ENCODE measurements around the gene GPR180.

The GPR180 gene

DNA sequence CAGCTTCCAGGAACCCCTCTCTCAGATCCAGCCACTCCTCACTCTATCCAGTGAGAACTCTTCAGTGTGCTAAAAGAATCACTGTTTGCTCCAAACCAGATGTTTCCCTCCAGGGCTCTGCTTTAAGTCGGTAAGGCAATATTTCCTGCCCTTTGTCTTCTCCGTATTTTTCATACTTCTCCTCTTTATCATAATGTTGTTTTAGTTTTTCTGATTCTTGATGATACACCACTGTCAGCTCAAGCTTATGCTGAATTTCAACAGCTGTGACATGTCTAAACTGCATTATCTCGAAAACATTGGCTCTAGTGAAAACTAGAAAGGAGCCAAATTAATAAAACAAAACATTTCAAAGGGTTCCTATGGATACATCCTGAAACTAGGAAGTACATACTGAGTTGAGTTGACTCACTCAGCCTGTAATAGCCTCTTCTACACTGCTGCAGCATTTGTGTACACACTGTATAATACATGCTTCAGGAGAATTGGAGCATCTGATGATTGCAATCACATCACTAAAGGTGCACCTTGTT lies 39.8 kb downstream of the GPR180 start:
- TF ChIP-seq, protein P1, sequence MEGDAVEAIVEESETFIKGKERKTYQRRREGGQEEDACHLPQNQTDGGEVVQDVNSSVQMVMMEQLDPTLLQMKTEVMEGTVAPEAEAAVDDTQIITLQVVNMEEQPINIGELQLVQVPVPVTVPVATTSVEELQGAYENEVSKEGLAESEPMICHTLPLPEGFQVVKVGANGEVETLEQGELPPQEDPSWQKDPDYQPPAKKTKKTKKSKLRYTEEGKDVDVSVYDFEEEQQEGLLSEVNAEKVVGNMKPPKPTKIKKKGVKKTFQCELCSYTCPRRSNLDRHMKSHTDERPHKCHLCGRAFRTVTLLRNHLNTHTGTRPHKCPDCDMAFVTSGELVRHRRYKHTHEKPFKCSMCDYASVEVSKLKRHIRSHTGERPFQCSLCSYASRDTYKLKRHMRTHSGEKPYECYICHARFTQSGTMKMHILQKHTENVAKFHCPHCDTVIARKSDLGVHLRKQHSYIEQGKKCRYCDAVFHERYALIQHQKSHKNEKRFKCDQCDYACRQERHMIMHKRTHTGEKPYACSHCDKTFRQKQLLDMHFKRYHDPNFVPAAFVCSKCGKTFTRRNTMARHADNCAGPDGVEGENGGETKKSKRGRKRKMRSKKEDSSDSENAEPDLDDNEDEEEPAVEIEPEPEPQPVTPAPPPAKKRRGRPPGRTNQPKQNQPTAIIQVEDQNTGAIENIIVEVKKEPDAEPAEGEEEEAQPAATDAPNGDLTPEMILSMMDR (IDR thresholded peaks at IDR 0.05; ENCODE audit: low read depth, low read length): no peak
- no peak for TF ChIP-seq MYC (IDR thresholded peaks at IDR 0.05; ENCODE audit: low read depth, low read length)
- no peak for TF ChIP-seq POLR2A (IDR thresholded peaks at IDR 0.05; ENCODE audit: extremely low read depth, insufficient read length)
- TF ChIP-seq, protein P2, sequence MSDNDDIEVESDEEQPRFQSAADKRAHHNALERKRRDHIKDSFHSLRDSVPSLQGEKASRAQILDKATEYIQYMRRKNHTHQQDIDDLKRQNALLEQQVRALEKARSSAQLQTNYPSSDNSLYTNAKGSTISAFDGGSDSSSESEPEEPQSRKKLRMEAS (IDR thresholded peaks at IDR 0.05; ENCODE audit: low read depth, low read length): no peak
- no peak for DNase-seq (ENCODE audit: low read depth)
- no peak overlapping the region for H3K4me3 ChIP-seq (ENCODE audit: low read depth, low read length)

DNA sequence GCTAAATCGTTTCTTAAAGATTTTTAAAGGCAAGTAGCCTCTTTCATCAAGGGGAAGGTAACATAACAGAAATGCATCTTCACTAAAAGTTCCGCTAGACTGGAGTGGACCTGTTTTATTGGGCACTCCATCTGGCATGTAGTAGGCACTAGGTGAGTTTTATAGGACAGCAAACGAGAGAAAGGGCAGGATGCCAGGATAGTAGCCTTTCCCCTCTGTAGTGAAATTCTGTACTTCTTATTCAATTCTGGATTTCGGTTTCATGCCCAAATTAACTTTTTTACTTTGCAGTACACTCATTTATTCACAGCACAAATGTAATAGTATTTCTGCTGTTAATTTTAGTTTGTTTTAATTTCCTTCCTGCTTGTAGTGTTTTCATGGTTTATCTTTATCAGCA lies 45.2 kb downstream of the GPR180 start:
- DNase-seq (ENCODE audit: low read depth): no peak
- TF ChIP-seq, protein P2 (IDR thresholded peaks at IDR 0.05; ENCODE audit: low read depth, low read length): no peak
- TF ChIP-seq, protein P1 (IDR thresholded peaks at IDR 0.05; ENCODE audit: low read depth, low read length): no peak
- TF ChIP-seq MYC (IDR thresholded peaks at IDR 0.05; ENCODE audit: low read depth, low read length) (no peak), POLR2A (IDR thresholded peaks at IDR 0.05; ENCODE audit: extremely low read depth, insufficient read length) (no peak)
- no peak overlapping the region for H3K4me3 ChIP-seq (ENCODE audit: low read depth, low read length)

DNA sequence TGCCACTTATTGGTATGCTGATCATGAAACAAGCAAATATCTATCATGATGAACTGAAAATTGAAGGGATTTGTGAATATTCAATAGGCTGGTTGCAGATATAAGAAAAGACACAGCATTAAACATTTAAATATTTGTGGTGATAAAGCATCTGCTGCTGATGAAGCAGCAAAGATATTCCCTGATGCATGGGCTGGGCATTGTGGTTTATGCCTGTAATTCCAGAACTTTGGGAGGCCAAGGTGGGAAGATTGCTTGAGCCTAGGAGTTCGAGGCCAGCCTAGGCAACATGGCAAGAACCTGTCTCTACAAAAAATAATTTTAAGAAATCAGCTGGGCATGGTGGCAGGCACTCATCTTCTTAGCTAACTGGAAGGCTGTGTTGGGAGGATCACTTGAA lies 54.5 kb downstream of the GPR180 start:
- DNase-seq (ENCODE audit: low read depth): no peak
- TF ChIP-seq, protein P1 (IDR thresholded peaks at IDR 0.05; ENCODE audit: low read depth, low read length): no peak
- TF ChIP-seq MYC (IDR thresholded peaks at IDR 0.05; ENCODE audit: low read depth, low read length) (no peak), POLR2A (IDR thresholded peaks at IDR 0.05; ENCODE audit: extremely low read depth, insufficient read length) (no peak)
- TF ChIP-seq, protein P2 (IDR thresholded peaks at IDR 0.05; ENCODE audit: low read depth, low read length): no peak
- H3K4me3 ChIP-seq (ENCODE audit: low read depth, low read length): no peak overlapping the region

DNA sequence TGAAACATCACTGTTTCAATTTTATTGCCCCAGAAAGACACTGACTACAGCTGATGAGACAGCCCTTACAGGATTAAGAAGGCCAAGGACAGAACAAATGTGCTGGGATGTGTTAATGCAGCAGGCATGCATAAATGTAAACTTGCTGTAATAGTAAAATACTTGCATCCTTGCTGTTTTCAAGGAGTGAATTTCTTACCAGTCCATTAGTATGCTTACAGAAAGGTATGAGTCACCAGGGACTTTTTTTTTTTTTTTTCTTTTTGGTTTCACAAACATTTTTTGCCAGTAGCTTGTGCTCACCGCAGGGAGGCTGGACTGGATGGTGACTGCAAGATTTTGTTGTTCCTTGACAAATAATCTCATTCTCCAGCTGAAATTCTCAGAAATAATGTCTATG lies 55.1 kb downstream of the GPR180 start:
- TF ChIP-seq, protein P2 (IDR thresholded peaks at IDR 0.05; ENCODE audit: low read depth, low read length): no peak
- TF ChIP-seq, protein P1 (IDR thresholded peaks at IDR 0.05; ENCODE audit: low read depth, low read length): no peak
- no peak for TF ChIP-seq MYC (IDR thresholded peaks at IDR 0.05; ENCODE audit: low read depth, low read length)
- no peak for TF ChIP-seq POLR2A (IDR thresholded peaks at IDR 0.05; ENCODE audit: extremely low read depth, insufficient read length)
- no peak for DNase-seq (ENCODE audit: low read depth)
- H3K4me3 ChIP-seq (ENCODE audit: low read depth, low read length): no peak overlapping the region

DNA sequence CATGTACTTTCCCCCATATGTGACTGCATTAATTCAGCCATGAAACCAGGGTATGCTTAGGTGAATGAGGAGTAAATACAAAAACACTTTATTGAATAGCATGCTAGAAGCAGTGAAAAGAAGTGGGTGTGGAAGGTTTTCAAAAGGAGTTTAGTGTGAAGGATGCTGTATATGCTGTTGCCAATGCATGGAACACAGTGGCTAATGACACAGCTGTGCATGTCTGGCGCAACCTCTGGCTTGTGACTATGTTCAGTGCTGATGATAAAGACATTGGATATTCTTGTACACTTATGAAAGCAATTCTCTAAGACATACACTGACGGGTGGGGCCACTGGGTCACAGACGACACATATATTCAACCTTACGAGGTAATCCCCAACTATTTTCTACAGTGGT lies 55.5 kb downstream of the GPR180 start:
- no peak overlapping the region for H3K4me3 ChIP-seq (ENCODE audit: low read depth, low read length)
- no peak for TF ChIP-seq POLR2A (IDR thresholded peaks at IDR 0.05; ENCODE audit: extremely low read depth, insufficient read length)
- TF ChIP-seq, protein P1 (IDR thresholded peaks at IDR 0.05; ENCODE audit: low read depth, low read length): no peak
- TF ChIP-seq, protein P2 (IDR thresholded peaks at IDR 0.05; ENCODE audit: low read depth, low read length): no peak
- TF ChIP-seq MYC (IDR thresholded peaks at IDR 0.05; ENCODE audit: low read depth, low read length): no peak
- no peak for DNase-seq (ENCODE audit: low read depth)

All from NB4 (cell line).